H1 (cell line): ENCODE measurements around the gene ADGRB3. TPM values are rescaled to one million over a fixed set of nuclear protein-coding genes. Genes with fewer than 3 reads are reported as not detected.

Source experiments
- CTCF ChIA-PET: fragments of 300-600 bp; sonication (Branson Sonifier 250); formaldehyde crosslinking; loops from one replicate; lab custom pipeline; 2021; ENCODE audit not compliant: partially characterized antibody; lab: Charles Lee
- POLR2A ChIA-PET: fragments of 300-600 bp; sonication (Branson Sonifier 250); formaldehyde crosslinking; loops from one replicate; lab custom pipeline; 2021; ENCODE audit warnings: inconsistent platforms; ENCODE audit not compliant: partially characterized antibody; lab: Charles Lee
- DNase-seq, 2 experiments: peaks; one replicate each; pipeline versions ENCODE4 v3.0.0 to v3.0.0-alpha.2; 2010 to 2022; ENCODE audit warnings: low spot score in 2 of 2, low read depth in 1 of 2, mixed read lengths in 1 of 2
- FAIRE-seq: peaks from 2 replicates; lab custom pipeline; 2011; peaks lifted over from hg19 to GRCh38; lab: Jason Lieb, UNC
- H2AFZ ChIP-seq: 2 replicates; pipeline ENCODE4 v1.8.1; 2012; ENCODE audit warnings: low read length, inconsistent platforms
- H2AK5ac ChIP-seq: 2 replicates; pipeline ENCODE4 v1.6.1; 2013; ENCODE audit warnings: low read depth, low read length
- H2BK120ac ChIP-seq: replicated peaks from 2 replicates; pipeline ENCODE3; 2013; ENCODE audit warnings: low read depth, low read length, inconsistent platforms
- H2BK12ac ChIP-seq: 2 replicates; pipeline ENCODE4 v1.6.1; 2013; ENCODE audit warnings: low read depth, low read length
- H2BK15ac ChIP-seq: 2 replicates; pipeline ENCODE4 v1.6.1; 2013; ENCODE audit warnings: low read length
- H2BK20ac ChIP-seq: 2 replicates; pipeline ENCODE4 v1.6.1; 2013; ENCODE audit warnings: low read length
- H2BK5ac ChIP-seq: 2 replicates; pipeline ENCODE4 v1.6.1; 2013; ENCODE audit warnings: low read depth, low read length
- H3K14ac ChIP-seq: 2 replicates; pipeline ENCODE4 v1.6.1; 2013; ENCODE audit warnings: inconsistent platforms; ENCODE audit not compliant: insufficient read length
- H3K18ac ChIP-seq: 2 replicates; pipeline ENCODE4 v1.6.1; 2013; ENCODE audit warnings: low read length; ENCODE audit errors: extremely low read depth
- H3K23ac ChIP-seq: 2 replicates; pipeline ENCODE4 v1.6.1; 2013; ENCODE audit warnings: inconsistent platforms; ENCODE audit not compliant: insufficient read length
- H3K23me2 ChIP-seq: 2 replicates; pipeline ENCODE4 v1.6.1; 2013; ENCODE audit warnings: low read depth, low read length
- H3K27ac ChIP-seq: 2 replicates; pipeline ENCODE4 v1.6.1; 2011; ENCODE audit warnings: low read depth, low read length, inconsistent platforms
- H3K27me3 ChIP-seq, 4 experiments: replicated peaks in 1 of 4; 1 replicate in 1 of 4; 2 replicates in 3 of 4; pipeline versions ENCODE4 v1.6.1 to v1.8.1; 2011 to 2013; ENCODE audit warnings: low read length in 3 of 4, mild to moderate bottlenecking in 3 of 4, inconsistent platforms in 2 of 4, mixed read lengths in 2 of 4, moderate library complexity in 1 of 4; ENCODE audit not compliant: control insufficient read depth in 3 of 4, insufficient read depth in 3 of 4; ENCODE audit errors: extremely low read depth in 1 of 4
- H3K36me3 ChIP-seq, 4 experiments: 2 replicates each; pipeline versions ENCODE4 v1.6.1 to v1.8.1; 2011 to 2013; ENCODE audit warnings: mild to moderate bottlenecking in 4 of 4, low read length in 3 of 4, moderate library complexity in 2 of 4, control low read depth in 1 of 4, inconsistent platforms in 1 of 4; ENCODE audit not compliant: insufficient read depth in 4 of 4, control insufficient read depth in 2 of 4
- H3K4ac ChIP-seq: replicated peaks from 2 replicates; pipeline ENCODE3; 2013; ENCODE audit warnings: low read length, low read depth, mixed read lengths, inconsistent platforms; ENCODE audit not compliant: insufficient read length
- H3K4me1 ChIP-seq, 4 experiments: replicated peaks in 1 of 4; 1 replicate in 1 of 4; 2 replicates in 3 of 4; pipeline versions ENCODE4 v1.6.1 to v1.8.1; 2011 to 2013; ENCODE audit warnings: low read length in 3 of 4, inconsistent platforms in 2 of 4, mixed read lengths in 1 of 4; ENCODE audit not compliant: insufficient read depth in 4 of 4, control insufficient read depth in 3 of 4
- H3K4me2 ChIP-seq, 2 experiments: 2 replicates each; pipeline versions ENCODE4 v1.6.1 to v1.8.1; 2011 to 2013; ENCODE audit warnings: low read depth in 2 of 2, low read length in 2 of 2, control low read depth in 1 of 2, inconsistent platforms in 1 of 2, mild to moderate bottlenecking in 1 of 2; ENCODE audit not compliant: insufficient read depth in 1 of 2
- H3K4me3 ChIP-seq, 4 experiments: fragments of 200-600, 300-600 bp in 1 of 4; sonication (generic), shearing (Covaris generic), sonication (Bioruptor Twin) in 1 of 4; 2 replicates each; pipeline versions ENCODE4 v1.5.1 to v1.8.1; 2011 to 2016; ENCODE audit warnings: low read length in 4 of 4, low read depth in 3 of 4, control low read depth in 2 of 4, inconsistent platforms in 2 of 4, mild to moderate bottlenecking in 2 of 4, mixed read lengths in 1 of 4, moderate library complexity in 1 of 4; ENCODE audit not compliant: insufficient read depth in 2 of 4; ENCODE audit errors: extremely low read depth in 1 of 4
- H3K56ac ChIP-seq: replicated peaks from 2 replicates; pipeline ENCODE3; 2013; ENCODE audit warnings: low read depth, mild to moderate bottlenecking, mixed read lengths, low read length, inconsistent platforms; ENCODE audit not compliant: insufficient read length
- H3K79me1 ChIP-seq: 2 replicates; pipeline ENCODE4 v1.6.1; 2013; ENCODE audit warnings: low read depth, low read length, control low read depth
- H3K79me2 ChIP-seq, 2 experiments: 2 replicates each; pipeline versions ENCODE4 v1.6.1 to v1.8.1; 2012 to 2013; ENCODE audit warnings: low read length in 2 of 2, mild to moderate bottlenecking in 2 of 2, inconsistent platforms in 1 of 2; ENCODE audit not compliant: insufficient read depth in 2 of 2, control insufficient read depth in 1 of 2
- H3K9ac ChIP-seq, 4 experiments: replicated peaks in 1 of 4; 1 replicate in 1 of 4; 2 replicates in 3 of 4; pipeline versions ENCODE4 v1.6.1 to v1.8.1; 2011 to 2013; ENCODE audit warnings: low read depth in 3 of 4, low read length in 3 of 4, control low read depth in 2 of 4, mild to moderate bottlenecking in 2 of 4, moderate library complexity in 2 of 4, inconsistent platforms in 1 of 4; ENCODE audit errors: extremely low read depth in 1 of 4
- H3K9me3 ChIP-seq, 2 experiments: 2 replicates each; pipeline versions ENCODE4 v1.6.1 to v1.8.1; 2012 to 2013; ENCODE audit warnings: mild to moderate bottlenecking in 2 of 2, moderate library complexity in 2 of 2, control low read depth in 1 of 2, inconsistent platforms in 1 of 2, low read depth in 1 of 2, low read length in 1 of 2, mixed read lengths in 1 of 2; ENCODE audit not compliant: insufficient read depth in 2 of 2
- H4K20me1 ChIP-seq, 2 experiments: replicated peaks in 1 of 2; 2 replicates each; pipeline versions ENCODE3 to v1.8.1; 2011 to 2013; ENCODE audit warnings: inconsistent platforms in 2 of 2, low read length in 2 of 2, mild to moderate bottlenecking in 1 of 2; ENCODE audit not compliant: insufficient read depth in 2 of 2, control insufficient read depth in 1 of 2
- H4K5ac ChIP-seq: 2 replicates; pipeline ENCODE4 v1.6.1; 2013; ENCODE audit warnings: low read length, low read depth, mixed read lengths, inconsistent platforms; ENCODE audit not compliant: insufficient read length
- H4K8ac ChIP-seq: 2 replicates; pipeline ENCODE4 v1.8.0; 2013; ENCODE audit warnings: mild to moderate bottlenecking, moderate library complexity, low read length, inconsistent platforms; ENCODE audit not compliant: insufficient read depth; ENCODE audit errors: extremely low read depth
- H4K91ac ChIP-seq: replicated peaks from 2 replicates; pipeline ENCODE3; 2013; ENCODE audit warnings: low read length, mixed read lengths, inconsistent platforms; ENCODE audit not compliant: insufficient read length
- ATF2 ChIP-seq: IDR thresholded peaks from 2 replicates; pipeline ENCODE4 v1.6.1; 2012; ENCODE audit warnings: low read length, inconsistent platforms
- BCL11A ChIP-seq, 2 experiments: IDR thresholded peaks; one replicate each; pipeline ENCODE4 v1.6.1; 2011; ENCODE audit warnings: low read depth in 2 of 2, low read length in 2 of 2, mild to moderate bottlenecking in 2 of 2
- EGR1 ChIP-seq: IDR thresholded peaks from 2 replicates; pipeline ENCODE4 v1.6.1; 2011; ENCODE audit warnings: low read depth, low read length, borderline replicate concordance
- EP300 ChIP-seq, 2 experiments: IDR thresholded peaks; 1 replicate in 1 of 2; 2 replicates in 1 of 2; pipeline ENCODE4 v1.6.1; 2011 to 2012; ENCODE audit warnings: low read depth in 2 of 2, low read length in 2 of 2, mild to moderate bottlenecking in 2 of 2, borderline replicate concordance in 1 of 2, inconsistent platforms in 1 of 2, moderate library complexity in 1 of 2
- HDAC2 ChIP-seq, 2 experiments: fragments of 300-600 bp in 1 of 2; sonication (generic) in 1 of 2; IDR thresholded peaks; 2 replicates each; pipeline ENCODE4 v1.6.1; 2011 to 2012; ENCODE audit warnings: low read depth in 2 of 2, low read length in 2 of 2, mild to moderate bottlenecking in 2 of 2, moderate library complexity in 2 of 2, borderline replicate concordance in 1 of 2, inconsistent platforms in 1 of 2
- PHF8 ChIP-seq: fragments of 200-600 bp; sonication (generic); conservative IDR thresholded peaks from 2 replicates; pipeline ENCODE4 v1.7.1; 2012; ENCODE audit warnings: low read depth, mild to moderate bottlenecking, inconsistent platforms, low read length, moderate library complexity
- POLR2A ChIP-seq, 2 experiments: IDR thresholded peaks; 1 replicate in 1 of 2; 2 replicates in 1 of 2; pipeline ENCODE4 v1.6.1; 2011; ENCODE audit warnings: low read depth in 2 of 2, low read length in 2 of 2, mild to moderate bottlenecking in 2 of 2; ENCODE audit errors: control extremely low read depth in 1 of 2
- RNF2 ChIP-seq: fragments of 200-900, 300-1000 bp; sonication (generic); IDR thresholded peaks from 2 replicates; pipeline ENCODE4 v1.7.1; 2016; ENCODE audit warnings: borderline replicate concordance, low read depth, mild to moderate bottlenecking, antibody characterized with exemption, low read length; ENCODE audit not compliant: poor library complexity, severe bottlenecking; ENCODE audit errors: missing control alignments
- SP2 ChIP-seq: IDR thresholded peaks from 2 replicates; pipeline ENCODE4 v1.6.1; 2012; ENCODE audit warnings: mild to moderate bottlenecking, low read length, inconsistent platforms
- SP4 ChIP-seq: IDR thresholded peaks from 2 replicates; pipeline ENCODE4 v1.6.1; 2012; ENCODE audit warnings: low read length, inconsistent platforms
- TAF1 ChIP-seq: IDR thresholded peaks from 2 replicates; pipeline ENCODE4 v1.6.1; 2011; ENCODE audit warnings: mild to moderate bottlenecking, low read depth, low read length
- ZNF274 ChIP-seq: IDR thresholded peaks from 2 replicates; pipeline ENCODE4 v1.7.0; 2012; ENCODE audit warnings: low read length, borderline replicate concordance; ENCODE audit errors: extremely low read depth
- WGBS, 2 experiments: shearing (Covaris generic) in 1 of 2; methylation state at CpG; one replicate each; pipeline versions ENCODE4 v1.1.6 to v1.1.7; 2013 to 2015; ENCODE audit warnings: low lambda C conversion rate in 2 of 2, mixed read lengths in 2 of 2, inconsistent platforms in 1 of 2, low coverage in 1 of 2, missing lambda C conversion rate in 1 of 2; ENCODE audit not compliant: insufficient replicate concordance in 2 of 2, insufficient coverage in 1 of 2, insufficient read length in 1 of 2; ENCODE audit errors: extremely low coverage in 1 of 2, missing lambda C conversion rate in 1 of 2; 5-methylcytosine and 5-hydroxymethylcytosine counted together
- polyA plus RNA-seq, 7 experiments: library from polyadenylated mRNA; depleted of rRNA in 3 of 7; stranded (reverse) in 5 of 7; unstranded in 2 of 7; fragments of >200 nt in 5 of 7; fragments of 200-250 nt in 2 of 7; gene quantifications; 1 replicate in 5 of 7; 2 replicates in 1 of 7; 4 replicates in 1 of 7; pipeline versions ENCODE4 v1.2.1 to v1.2.3, GENCODE V29; 2011 to 2013; ENCODE audit warnings: missing spikeins in 2 of 7, mixed read lengths in 2 of 7
- total RNA-seq: library from RNA; stranded (reverse); fragmentation: NEBNext Ultra II Directional; extraction: Animal tissue kit (Norgen Biotek cat#: 25700); gene quantifications from 2 replicates; pipeline ENCODE4 v1.2.1, GENCODE V29; 2021

Gene ADGRB3
- total and polyA plus RNA-seq, 2 of the 8 experiments (the other 6 are each of a cell fraction or from before 2014, with no cell fraction given): 0.35 to 1.2 TPM

- DNase-seq: no peak
- TF ChIP-seq POLR2A (IDR thresholded peaks at IDR 0.05; ENCODE audit: control extremely low read depth in 1 of 2, low read depth in 2 of 2, low read length in 2 of 2) (no peak), EGR1 (no peak), HDAC2 (IDR thresholded peaks at IDR 0.05; ENCODE audit: borderline replicate concordance in 1 of 2, low read depth in 2 of 2, low read length in 2 of 2) (no peak), ZNF274 (no peak), SP2 (no peak), EP300 (IDR thresholded peaks at IDR 0.05; ENCODE audit: borderline replicate concordance in 1 of 2, low read depth in 2 of 2, low read length in 2 of 2) (no peak), PHF8 (no peak), BCL11A (IDR thresholded peaks at IDR 0.05; ENCODE audit: low read depth in 2 of 2, low read length in 2 of 2) (no peak), RNF2 (no peak), TAF1 (no peak), ATF2 (no peak), SP4 (no peak)
These were observed 2.3 kb upstream of the ADGRB3 start for GRCh38 chr6:68632734-68633133.

More at GRCh38 chr6:68632734-68633133, 2.3 kb upstream of the ADGRB3 start:
- H3K4ac ChIP-seq: no peak overlapping the region
- no peak overlapping the region for H2BK120ac ChIP-seq
- no peak overlapping the region for H3K23ac ChIP-seq
- H2BK5ac ChIP-seq: no peak overlapping the region
- no peak overlapping the region for H2BK20ac ChIP-seq
- H2AK5ac ChIP-seq: no peak overlapping the region
- H3K56ac ChIP-seq: no peak overlapping the region
- FAIRE-seq: no peak
- H3K4me1 ChIP-seq: peaks cover 0 to 7% (median 4%) of the 10 kb centered on the region in 4 experiments; a peak in 4 of 7 replicates
- no peaks in the 10 kb centered on the region for H3K36me3 ChIP-seq
- H2BK15ac ChIP-seq: no peak overlapping the region
- no peak overlapping the region for H4K91ac ChIP-seq
- H4K5ac ChIP-seq: no peak overlapping the region
- H3K9ac ChIP-seq: no peak overlapping the region
- H3K18ac ChIP-seq: no peak overlapping the region
- no peak overlapping the region for H2BK12ac ChIP-seq
- no peak overlapping the region for H3K4me3 ChIP-seq
- no peak overlapping the region for H3K27ac ChIP-seq
- H3K9me3 ChIP-seq: no peaks in the 10 kb centered on the region
- WGBS, 2 experiments: 80% methylated on average over 3 of the region's 3 CpGs; no CpG with 5 or more reads in 1 of the 2 experiments
- H3K14ac ChIP-seq: no peak overlapping the region
- H3K79me1 ChIP-seq: no peaks in the 10 kb centered on the region
- no peaks in the 10 kb centered on the region for H4K20me1 ChIP-seq
- POLR2A ChIA-PET: no interaction called here
- H3K79me2 ChIP-seq: no peaks in the 10 kb centered on the region
- H3K4me2 ChIP-seq: no peak overlapping the region
- H3K23me2 ChIP-seq: peaks cover 7% of the 10 kb centered on the region
- no peak overlapping the region for H4K8ac ChIP-seq
- CTCF ChIA-PET: interaction anchor here (0.7 to 0.8 kb wide), 2 partner anchors 73 to 147 kb away, joined by 4 read pairs; no protein-coding TSS in a partner anchor
- peaks cover 0 to 15% (median 6%) of the 10 kb centered on the region in 4 experiments; a peak in 5 of 7 replicates for H3K27me3 ChIP-seq
- H2AFZ ChIP-seq: no peak overlapping the region
